HG03095 (cell line): Measurements from ENCODE around the gene MVB12B.

ENCODE experiments used
- ATAC-seq: cut with Tn5 transposase; IDR thresholded peaks from one replicate; pipeline ENCODE4 v1.9.1; 2021; ENCODE audit warnings: moderate library complexity; ENCODE audit not compliant: unreplicated experiment

MVB12B gene

GRCh38 chr9:126302730-126303129 lies 23.9 kb upstream of the MVB12B start:
- no peak for ATAC-seq

- no peak for ATAC-seq
These were observed 23.1 kb upstream of the MVB12B start for GRCh38 chr9:126303488-126303887.

GRCh38 chr9:126304207-126304970 lies 22.2 kb upstream of the MVB12B start:
- no peak for ATAC-seq

- no peak for ATAC-seq
These were observed 21.7 kb upstream of the MVB12B start for GRCh38 chr9:126304971-126305320.

GRCh38 chr9:126306071-126306647 lies 20.5 kb upstream of the MVB12B start:
- no peak for ATAC-seq

GRCh38 chr9:126307322-126308061 lies 19.1 kb upstream of the MVB12B start:
- no peak for ATAC-seq

GRCh38 chr9:126309427-126310189 lies 17.0 kb upstream of the MVB12B start:
- no peak for ATAC-seq

GRCh38 chr9:126312584-126313551 lies 13.8 kb upstream of the MVB12B start:
- ATAC-seq = no peak

- ATAC-seq = no peak
These were observed 10.5 kb upstream of the MVB12B start for GRCh38 chr9:126316085-126316655.

- no peak for ATAC-seq
These were observed 9.1 kb upstream of the MVB12B start for GRCh38 chr9:126317513-126317912.

GRCh38 chr9:126318858-126319257 lies 7.8 kb upstream of the MVB12B start:
- ATAC-seq = no peak

GRCh38 chr9:126319671-126320070 lies 7.0 kb upstream of the MVB12B start:
- no peak for ATAC-seq

GRCh38 chr9:126320158-126320922 lies 6.3 kb upstream of the MVB12B start:
- no peak for ATAC-seq

GRCh38 chr9:126321742-126322141 lies 4.9 kb upstream of the MVB12B start:
- ATAC-seq = no peak

GRCh38 chr9:126325821-126326220 lies 808 bp upstream of the MVB12B start:
- no peak for ATAC-seq

- no peak for ATAC-seq
These were observed 531 bp downstream of the MVB12B start for GRCh38 chr9:126327006-126327713.

GRCh38 chr9:126327714-126328185 lies 1.1 kb downstream of the MVB12B start:
- no peak for ATAC-seq

GRCh38 chr9:126328407-126328806 lies 1.8 kb downstream of the MVB12B start:
- ATAC-seq = no peak
